HFF-Myc (cell line): Measurements from ENCODE around the gene NR5A1.

Experiments
- DNase-seq: peaks from one replicate; pipeline ENCODE4 v3.0.0-alpha.2; 2011; ENCODE audit warnings: low read depth; ENCODE audit errors: extremely low read depth
- H3K4me3 ChIP-seq: replicated peaks from 2 replicates; pipeline ENCODE4 v1.5.1; 2011; ENCODE audit warnings: low read depth, mild to moderate bottlenecking, control low read depth, low read length
- CTCF ChIP-seq: IDR thresholded peaks from 2 replicates; pipeline ENCODE4 v1.5.1; 2012; ENCODE audit warnings: mild to moderate bottlenecking, low read depth, low read length, control low read depth; ENCODE audit errors: missing control alignments

NR5A1 gene

GRCh38 chr9:124474151-124474550, 33.0 kb downstream of the NR5A1 start:
- no peak overlapping the region for H3K4me3 ChIP-seq
- no peak for TF ChIP-seq CTCF
- no peak for DNase-seq

GRCh38 chr9:124473310-124473709, 33.9 kb downstream of the NR5A1 start:
- DNase-seq: no peak
- no peak for TF ChIP-seq CTCF
- no peak overlapping the region for H3K4me3 ChIP-seq

GRCh38 chr9:124472770-124473169, 34.4 kb downstream of the NR5A1 start:
- no peak for TF ChIP-seq CTCF
- DNase-seq: no peak
- H3K4me3 ChIP-seq: no peak overlapping the region

GRCh38 chr9:124471761-124472160, 35.4 kb downstream of the NR5A1 start:
- TF ChIP-seq CTCF: no peak
- DNase-seq: no peak
- H3K4me3 ChIP-seq: no peak overlapping the region

GRCh38 chr9:124470726-124471125, 36.5 kb downstream of the NR5A1 start:
- H3K4me3 ChIP-seq: no peak overlapping the region
- no peak for DNase-seq
- TF ChIP-seq CTCF: no peak

- no peak for DNase-seq
- no peak overlapping the region for H3K4me3 ChIP-seq
- TF ChIP-seq CTCF: no peak
These were observed 36.9 kb downstream of the NR5A1 start for GRCh38 chr9:124470306-124470705.
